Uterus (tissue), 4 donors: ENCODE measurements around the gene PDGFD. TPM values are rescaled to one million over a fixed set of nuclear protein-coding genes. Genes with fewer than 3 reads are reported as not detected.

Experiments used
- DNase-seq, 2 donors: peaks; one replicate each; pipeline ENCODE4 v3.0.0-alpha.2; 2019 to 2020
- H3K27ac ChIP-seq, 2 donors: fragments of 200-600 bp; sonication (generic); 1 replicate in 1 of 2; 2 replicates in 1 of 2; pipeline ENCODE4 v1.5.1; 2016 to 2018
- H3K27me3 ChIP-seq, 2 donors: fragments of 200-600 bp; sonication (generic); one replicate each; pipeline ENCODE4 v1.5.1; 2018 to 2019; ENCODE audit warnings: control low read depth in 1 of 2
- H3K36me3 ChIP-seq, 2 donors: fragments of 200-600 bp; sonication (generic); one replicate each; pipeline ENCODE4 v1.5.1; 2019; ENCODE audit warnings: control low read depth in 1 of 2
- H3K4me1 ChIP-seq, 2 donors: fragments of 200-600 bp; sonication (generic); one replicate each; pipeline ENCODE4 v1.5.1; 2018 to 2019; ENCODE audit warnings: control low read depth in 1 of 2
- H3K4me3 ChIP-seq, 2 donors: fragments of 200-600 bp; sonication (generic); 1 replicate in 1 of 2; 2 replicates in 1 of 2; pipeline ENCODE4 v1.5.1; 2018 to 2019; ENCODE audit warnings: mild to moderate bottlenecking in 1 of 2
- H3K9me3 ChIP-seq, 2 donors: fragments of 200-600 bp; sonication (generic); one replicate each; pipeline ENCODE4 v1.5.1; 2019; ENCODE audit warnings: control low read depth in 1 of 2
- POLR2A ChIP-seq, 2 donors: fragments of 450-650 bp; IDR thresholded peaks; one replicate each; pipeline ENCODE4 v1.6.1; 2016; ENCODE audit warnings: antibody characterized with exemption in 2 of 2, mild to moderate bottlenecking in 1 of 2, moderate library complexity in 1 of 2
- intact Hi-C: fragments of 100-400 bp; cut with DNase I; formaldehyde crosslinking; loops from one replicate; pipeline ENCODE4 v1.15.1; 2023; ENCODE audit warnings: low total_unique reads
- total RNA-seq, 4 donors: library from RNA; depleted of rRNA in 3 of 4; stranded (reverse); fragments of >200 nt in 3 of 4; gene quantifications; one replicate each; pipeline versions ENCODE4 v1.1.0 to v1.2.4, GENCODE V29; 2014 to 2023
- TF ChIP-seq, protein P1 (sequence below), 4 experiments: fragments of 200-600 bp in 2 of 4; fragments of 450-650 bp in 2 of 4; sonication (generic) in 2 of 4; IDR thresholded peaks; one replicate each; pipeline ENCODE4 v1.5.1; 2016 to 2019; ENCODE audit warnings: antibody characterized with exemption in 4 of 4, mild to moderate bottlenecking in 2 of 4, moderate library complexity in 1 of 4
- donor health status: DM: yes; HTN: yes; CAD: no.

Gene PDGFD
- total RNA-seq, 4 donors from 2014 or later, result 2.8 to 57.9 (median 23.9) TPM

DNA sequence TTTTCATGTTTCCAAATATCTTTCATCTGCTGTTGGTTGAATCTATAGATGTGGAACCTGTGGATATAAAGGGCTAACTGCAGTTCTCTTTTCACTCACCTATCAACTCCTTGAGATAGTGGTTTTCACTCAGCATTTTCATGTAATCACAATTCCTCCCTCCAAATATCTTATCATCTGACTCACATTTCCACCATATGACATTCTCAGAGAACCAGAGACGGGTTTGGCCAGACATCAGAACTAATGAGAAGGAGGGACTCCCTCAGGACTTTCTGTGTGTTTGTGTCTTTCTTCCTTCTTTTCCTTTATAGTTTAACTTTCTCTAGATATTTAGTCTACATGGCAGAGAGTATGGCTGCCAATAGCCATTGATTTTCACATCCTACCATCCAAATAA, 262.3 kb downstream of the PDGFD start:
- no peaks in the 10 kb centered on the region for H3K4me1 ChIP-seq
- no peaks in the 10 kb centered on the region for H3K27me3 ChIP-seq
- no peak for DNase-seq
- no peak overlapping the region for H3K4me3 ChIP-seq
- H3K9me3 ChIP-seq, result no peaks in the 10 kb centered on the region
- TF ChIP-seq, protein P1, sequence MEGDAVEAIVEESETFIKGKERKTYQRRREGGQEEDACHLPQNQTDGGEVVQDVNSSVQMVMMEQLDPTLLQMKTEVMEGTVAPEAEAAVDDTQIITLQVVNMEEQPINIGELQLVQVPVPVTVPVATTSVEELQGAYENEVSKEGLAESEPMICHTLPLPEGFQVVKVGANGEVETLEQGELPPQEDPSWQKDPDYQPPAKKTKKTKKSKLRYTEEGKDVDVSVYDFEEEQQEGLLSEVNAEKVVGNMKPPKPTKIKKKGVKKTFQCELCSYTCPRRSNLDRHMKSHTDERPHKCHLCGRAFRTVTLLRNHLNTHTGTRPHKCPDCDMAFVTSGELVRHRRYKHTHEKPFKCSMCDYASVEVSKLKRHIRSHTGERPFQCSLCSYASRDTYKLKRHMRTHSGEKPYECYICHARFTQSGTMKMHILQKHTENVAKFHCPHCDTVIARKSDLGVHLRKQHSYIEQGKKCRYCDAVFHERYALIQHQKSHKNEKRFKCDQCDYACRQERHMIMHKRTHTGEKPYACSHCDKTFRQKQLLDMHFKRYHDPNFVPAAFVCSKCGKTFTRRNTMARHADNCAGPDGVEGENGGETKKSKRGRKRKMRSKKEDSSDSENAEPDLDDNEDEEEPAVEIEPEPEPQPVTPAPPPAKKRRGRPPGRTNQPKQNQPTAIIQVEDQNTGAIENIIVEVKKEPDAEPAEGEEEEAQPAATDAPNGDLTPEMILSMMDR (IDR thresholded peaks at IDR 0.05), result no peak
- no peak for TF ChIP-seq POLR2A (IDR thresholded peaks at IDR 0.05)
- H3K36me3 ChIP-seq, result no peaks in the 10 kb centered on the region
- intact Hi-C loops, result no loop called here
- no peak overlapping the region for H3K27ac ChIP-seq

DNA sequence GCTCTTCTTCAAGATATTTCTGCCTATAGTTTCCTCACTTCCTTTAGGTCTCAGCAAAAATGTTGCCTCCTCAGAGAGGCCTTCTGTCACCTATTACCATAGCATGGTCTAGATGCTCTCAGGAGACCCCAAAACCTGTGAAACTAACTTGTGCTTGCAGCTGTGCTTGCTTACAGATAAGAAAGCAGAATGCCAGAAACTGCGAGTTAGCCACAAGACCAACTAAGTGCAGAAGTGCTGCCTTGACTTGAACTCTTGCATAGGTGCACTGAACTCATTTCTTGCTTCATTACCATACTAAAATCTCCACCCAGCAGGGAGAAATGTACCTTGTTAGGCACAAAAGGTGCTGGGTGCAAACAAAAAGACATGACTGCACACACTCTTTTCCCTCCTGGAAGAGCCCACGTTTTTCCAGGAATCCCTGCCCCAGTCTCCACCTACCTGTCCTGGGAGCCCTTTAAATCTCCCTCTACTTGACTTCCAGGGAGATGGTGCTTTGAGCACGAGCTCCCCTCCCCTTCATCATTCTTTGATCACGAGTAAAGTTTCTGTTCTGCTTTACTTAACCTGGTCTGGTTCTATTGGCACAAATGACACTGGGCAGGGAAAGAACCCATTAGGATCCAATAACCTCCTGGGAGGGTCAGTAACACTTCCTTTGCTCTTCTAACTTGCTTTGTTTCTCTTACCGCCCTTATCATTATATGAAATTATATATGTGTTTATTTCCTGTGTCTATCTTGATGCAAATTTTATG, 265.2 kb downstream of the PDGFD start:
- intact Hi-C loops, result no loop called here

DNA sequence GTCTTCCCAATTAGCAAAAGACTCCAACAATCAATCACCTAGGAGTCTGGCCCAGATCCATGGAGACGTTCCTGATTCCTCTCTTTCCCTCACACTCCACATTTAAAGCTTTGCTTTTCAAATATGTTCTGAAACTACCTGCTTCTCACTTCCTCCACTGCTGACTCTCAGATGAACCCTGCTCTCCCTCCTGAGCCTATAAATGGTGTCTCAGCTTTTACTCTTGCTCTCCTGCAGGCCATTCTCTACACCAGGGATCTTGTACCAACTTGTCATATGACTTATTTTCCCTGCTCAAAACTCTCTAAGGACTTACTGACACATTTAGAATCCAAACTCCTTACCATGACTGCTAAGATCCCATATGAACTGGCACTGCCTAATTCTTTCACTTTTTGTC, 265.9 kb downstream of the PDGFD start:
- Histone ChIP-seq H3K27ac (no peak overlapping the region), H3K4me3 (no peak overlapping the region), H3K36me3 (no peaks in the 10 kb centered on the region), H3K4me1 (no peaks in the 10 kb centered on the region), H3K27me3 (no peaks in the 10 kb centered on the region), H3K9me3 (no peaks in the 10 kb centered on the region)
- no peak for DNase-seq
- intact Hi-C loops, result no loop called here
- TF ChIP-seq, protein P1 (IDR thresholded peaks at IDR 0.05), result no peak
- TF ChIP-seq POLR2A (IDR thresholded peaks at IDR 0.05), result no peak

More for the DNA sequence above, 265.2 kb downstream of the PDGFD start:
- H3K4me1 ChIP-seq, result no peaks in the 10 kb centered on the region
- no peak overlapping the region for H3K27ac ChIP-seq
- no peak overlapping the region for H3K4me3 ChIP-seq
- TF ChIP-seq, protein P1 (IDR thresholded peaks at IDR 0.05), result no peak
- TF ChIP-seq POLR2A (IDR thresholded peaks at IDR 0.05), result no peak
- no peak for DNase-seq
- H3K9me3 ChIP-seq, result no peaks in the 10 kb centered on the region
- no peaks in the 10 kb centered on the region for H3K36me3 ChIP-seq
- H3K27me3 ChIP-seq, result no peaks in the 10 kb centered on the region

DNA sequence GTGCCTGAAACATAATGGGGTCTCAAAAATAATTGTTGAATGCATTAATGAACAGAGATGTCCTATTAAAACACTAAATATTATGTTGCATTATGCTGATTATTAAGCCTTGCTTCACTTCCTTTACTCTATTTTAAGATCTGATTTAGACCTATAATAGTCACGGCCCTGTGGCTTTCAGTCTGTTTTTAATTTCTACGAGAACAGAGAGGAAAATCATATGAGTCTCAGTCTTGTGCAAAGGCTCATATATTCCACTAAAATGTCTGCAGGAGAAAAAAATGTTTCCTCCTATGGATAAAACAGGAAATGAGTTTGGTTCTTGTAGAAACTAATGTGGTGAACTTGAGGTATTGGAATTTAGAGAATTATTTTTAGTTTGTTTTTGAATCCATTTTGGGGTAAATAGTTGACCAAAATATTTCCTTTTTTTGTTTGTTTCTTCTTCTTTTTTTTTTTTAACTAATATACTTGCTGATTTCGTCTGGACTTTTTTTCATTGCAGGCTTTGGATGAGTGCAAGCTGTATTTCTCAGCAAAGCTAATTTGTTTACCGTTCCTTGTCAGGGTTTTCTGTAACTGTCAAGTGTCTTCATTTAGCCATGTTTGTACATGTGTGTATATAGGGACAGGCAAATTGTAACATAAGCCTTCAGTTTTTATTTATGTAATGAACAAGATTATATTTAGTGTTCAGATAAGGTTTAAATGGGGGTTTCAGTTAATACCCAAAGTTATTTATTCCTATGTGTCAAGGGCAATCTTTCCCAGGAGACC, 266.6 kb downstream of the PDGFD start:
- Histone ChIP-seq H3K4me3 (no peak overlapping the region), H3K36me3 (no peaks in the 10 kb centered on the region), H3K27me3 (no peaks in the 10 kb centered on the region), H3K27ac (no peak overlapping the region), H3K4me1 (no peaks in the 10 kb centered on the region), H3K9me3 (no peaks in the 10 kb centered on the region)
- intact Hi-C loops, result no loop called here
- TF ChIP-seq, protein P1 (IDR thresholded peaks at IDR 0.05), result no peak
- TF ChIP-seq POLR2A (IDR thresholded peaks at IDR 0.05), result no peak
- DNase-seq, result no peak

DNA sequence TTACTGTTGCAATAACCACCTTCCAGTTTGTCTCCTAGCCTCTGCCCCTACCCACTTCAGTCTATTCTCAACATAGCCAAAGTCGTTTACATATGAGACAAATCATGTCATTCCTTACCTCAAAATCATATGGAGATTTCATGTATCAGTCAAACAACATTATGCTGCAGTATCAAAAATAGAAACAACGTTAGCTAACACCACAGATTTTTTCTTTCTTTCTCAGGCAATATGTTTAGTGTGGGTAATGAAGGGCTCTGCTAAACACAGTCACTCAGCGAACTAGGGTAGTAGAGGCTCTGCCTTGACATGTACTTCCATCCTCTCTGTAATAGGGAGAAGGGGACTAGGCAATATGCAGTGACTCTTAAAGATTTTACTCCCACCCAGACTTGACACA, 268.8 kb downstream of the PDGFD start:
- TF ChIP-seq, protein P1 (IDR thresholded peaks at IDR 0.05), result no peak
- no peak for TF ChIP-seq POLR2A (IDR thresholded peaks at IDR 0.05)
- Histone ChIP-seq H3K36me3 (no peaks in the 10 kb centered on the region), H3K4me3 (no peak overlapping the region), H3K4me1 (no peaks in the 10 kb centered on the region), H3K27ac (no peak overlapping the region), H3K27me3 (no peaks in the 10 kb centered on the region), H3K9me3 (no peaks in the 10 kb centered on the region)
- intact Hi-C loops, result no loop called here
- DNase-seq, result no peak
